ENCODE data around the gene SLC38A8. TPM values are rescaled to one million over a fixed set of nuclear protein-coding genes. Genes with fewer than 3 reads are reported as not detected.

SLC38A8 gene
- total RNA-seq, 1 donor from 2014 or later = not detected

- Histone ChIP-seq H3K36me3 (ENCODE audit: control insufficient read depth in 3 of 3, insufficient read depth in 3 of 3, low read length in 3 of 3) (no peaks in the 10 kb centered on the region), H3K4me1 (ENCODE audit: control insufficient read depth in 3 of 3, insufficient read depth in 3 of 3, low read length in 3 of 3) (peaks cover 8 to 15% (median 10%) of the 10 kb centered on the region in 3 donors), H3K9me3 (ENCODE audit: control insufficient read depth in 3 of 3, low read length in 3 of 3) (no peaks in the 10 kb centered on the region), H3K27ac (ENCODE audit: low read depth, low read length) (no peak overlapping the region), H3K9ac (ENCODE audit: low read depth in 1 of 3, low read length in 3 of 3) (no peak overlapping the region), H3K27me3 (ENCODE audit: control insufficient read depth in 3 of 3, insufficient read depth in 3 of 3, low read length in 3 of 3) (peaks cover 18 to 35% (median 22%) of the 10 kb centered on the region in 3 donors), H3K4me3 (ENCODE audit: low read length in 3 of 3) (no peak overlapping the region)
Measured at GRCh38 chr16:83994703-83995102, 47.9 kb downstream of the SLC38A8 start.

DNA sequence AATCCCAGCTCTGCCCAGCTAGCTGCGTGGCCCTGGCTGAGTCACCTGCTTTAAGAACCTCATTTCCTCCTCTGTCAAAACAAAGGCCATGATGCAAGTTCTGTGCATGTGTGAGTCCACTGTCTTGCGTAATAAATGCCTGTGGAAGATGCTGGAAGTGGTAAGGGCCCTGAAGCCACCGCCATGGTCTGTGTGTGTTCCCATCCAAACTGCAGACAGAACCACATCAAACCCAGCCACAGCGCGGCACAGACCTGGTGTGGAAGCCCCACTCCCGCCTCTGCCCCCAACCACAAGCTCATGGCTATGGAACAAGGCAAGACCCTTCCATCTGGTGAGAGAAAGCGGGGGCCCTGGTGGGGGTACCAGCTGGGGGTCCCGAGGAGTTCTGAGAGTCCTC, 48.5 kb downstream of the SLC38A8 start:
- peaks cover 18 to 31% (median 27%) of the 10 kb centered on the region in 3 donors for H3K27me3 ChIP-seq (ENCODE audit: control insufficient read depth in 3 of 3, insufficient read depth in 3 of 3, low read length in 3 of 3)
- H3K9ac ChIP-seq (ENCODE audit: low read depth in 1 of 3, low read length in 3 of 3) = no peak overlapping the region
- H3K36me3 ChIP-seq (ENCODE audit: control insufficient read depth in 3 of 3, insufficient read depth in 3 of 3, low read length in 3 of 3) = no peaks in the 10 kb centered on the region
- no peak overlapping the region for H3K4me3 ChIP-seq (ENCODE audit: low read length in 3 of 3)
- H3K27ac ChIP-seq (ENCODE audit: low read depth, low read length) = no peak overlapping the region
- no peaks in the 10 kb centered on the region for H3K9me3 ChIP-seq (ENCODE audit: control insufficient read depth in 3 of 3, low read length in 3 of 3)
- peaks cover 8 to 15% (median 10%) of the 10 kb centered on the region in 3 donors for H3K4me1 ChIP-seq (ENCODE audit: control insufficient read depth in 3 of 3, insufficient read depth in 3 of 3, low read length in 3 of 3)

DNA sequence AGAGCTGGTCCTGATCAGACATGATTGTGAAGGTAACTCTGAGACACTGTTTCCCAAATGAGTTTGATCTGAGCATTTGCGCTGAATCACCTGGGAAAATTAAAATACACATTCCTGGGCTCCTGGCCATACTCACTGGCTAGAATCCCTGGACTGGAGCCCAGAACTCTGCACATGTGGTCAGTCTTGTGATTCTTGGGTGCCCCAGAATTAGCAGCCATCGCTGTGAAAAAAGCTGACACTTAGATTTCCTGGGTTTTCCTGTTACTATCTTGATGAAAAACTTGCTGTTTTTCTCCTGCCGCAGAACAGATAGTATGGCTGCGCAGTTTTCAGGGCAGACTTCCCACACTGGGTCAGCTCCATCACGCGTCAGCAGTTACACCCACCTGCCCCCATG, 50.0 kb downstream of the SLC38A8 start:
- Histone ChIP-seq H3K9ac (ENCODE audit: low read depth in 1 of 3, low read length in 3 of 3) (no peak overlapping the region), H3K27me3 (ENCODE audit: control insufficient read depth in 3 of 3, insufficient read depth in 3 of 3, low read length in 3 of 3) (peaks cover 12 to 21% (median 18%) of the 10 kb centered on the region in 3 donors), H3K36me3 (ENCODE audit: control insufficient read depth in 3 of 3, insufficient read depth in 3 of 3, low read length in 3 of 3) (no peaks in the 10 kb centered on the region), H3K4me1 (ENCODE audit: control insufficient read depth in 3 of 3, insufficient read depth in 3 of 3, low read length in 3 of 3) (peaks cover 8 to 15% (median 10%) of the 10 kb centered on the region in 3 donors), H3K27ac (ENCODE audit: low read depth, low read length) (no peak overlapping the region), H3K4me3 (ENCODE audit: low read length in 3 of 3) (no peak overlapping the region), H3K9me3 (ENCODE audit: control insufficient read depth in 3 of 3, low read length in 3 of 3) (no peaks in the 10 kb centered on the region)

GRCh38 chr16:83990492-83990891, 52.1 kb downstream of the SLC38A8 start:
- H3K27ac ChIP-seq (ENCODE audit: low read depth, low read length) = no peak overlapping the region
- no peak overlapping the region for H3K9ac ChIP-seq (ENCODE audit: low read depth in 1 of 3, low read length in 3 of 3)
- H3K36me3 ChIP-seq (ENCODE audit: control insufficient read depth in 3 of 3, insufficient read depth in 3 of 3, low read length in 3 of 3) = no peaks in the 10 kb centered on the region
- peaks cover 6 to 7% (median 7%) of the 10 kb centered on the region in 3 donors for H3K27me3 ChIP-seq (ENCODE audit: control insufficient read depth in 3 of 3, insufficient read depth in 3 of 3, low read length in 3 of 3)
- H3K4me1 ChIP-seq (ENCODE audit: control insufficient read depth in 3 of 3, insufficient read depth in 3 of 3, low read length in 3 of 3) = peaks cover 8 to 15% (median 10%) of the 10 kb centered on the region in 3 donors
- H3K9me3 ChIP-seq (ENCODE audit: control insufficient read depth in 3 of 3, low read length in 3 of 3) = no peaks in the 10 kb centered on the region
- no peak overlapping the region for H3K4me3 ChIP-seq (ENCODE audit: low read length in 3 of 3)

DNA sequence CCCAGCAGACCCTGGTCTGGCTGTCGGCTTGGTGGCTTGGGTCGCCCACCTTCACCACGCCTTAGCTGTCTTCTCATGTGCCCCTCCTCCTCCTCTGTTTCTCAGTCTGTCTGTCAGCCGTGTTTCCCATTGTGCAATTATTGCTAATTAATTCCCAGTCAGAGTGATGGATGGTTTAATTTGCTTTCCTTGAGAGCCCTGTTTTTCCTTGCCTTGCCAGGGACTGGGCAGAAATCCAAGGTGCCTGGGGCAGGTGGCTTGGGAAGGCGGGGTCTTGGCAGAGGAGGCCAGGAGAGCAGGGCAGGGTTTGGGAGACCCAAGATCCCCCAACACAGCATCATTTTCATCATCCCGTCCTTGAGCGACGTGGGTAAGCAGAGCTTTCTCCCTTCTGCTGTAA, 53.3 kb downstream of the SLC38A8 start:
- Histone ChIP-seq H3K27me3 (ENCODE audit: control insufficient read depth in 3 of 3, insufficient read depth in 3 of 3, low read length in 3 of 3) (peaks cover 6 to 7% (median 7%) of the 10 kb centered on the region in 3 donors), H3K4me1 (ENCODE audit: control insufficient read depth in 3 of 3, insufficient read depth in 3 of 3, low read length in 3 of 3) (peaks cover 8 to 15% (median 10%) of the 10 kb centered on the region in 3 donors), H3K9ac (ENCODE audit: low read depth in 1 of 3, low read length in 3 of 3) (no peak overlapping the region), H3K27ac (ENCODE audit: low read depth, low read length) (no peak overlapping the region), H3K9me3 (ENCODE audit: control insufficient read depth in 3 of 3, low read length in 3 of 3) (no peaks in the 10 kb centered on the region), H3K36me3 (ENCODE audit: control insufficient read depth in 3 of 3, insufficient read depth in 3 of 3, low read length in 3 of 3) (no peaks in the 10 kb centered on the region), H3K4me3 (ENCODE audit: low read length in 3 of 3) (no peak overlapping the region)

DNA sequence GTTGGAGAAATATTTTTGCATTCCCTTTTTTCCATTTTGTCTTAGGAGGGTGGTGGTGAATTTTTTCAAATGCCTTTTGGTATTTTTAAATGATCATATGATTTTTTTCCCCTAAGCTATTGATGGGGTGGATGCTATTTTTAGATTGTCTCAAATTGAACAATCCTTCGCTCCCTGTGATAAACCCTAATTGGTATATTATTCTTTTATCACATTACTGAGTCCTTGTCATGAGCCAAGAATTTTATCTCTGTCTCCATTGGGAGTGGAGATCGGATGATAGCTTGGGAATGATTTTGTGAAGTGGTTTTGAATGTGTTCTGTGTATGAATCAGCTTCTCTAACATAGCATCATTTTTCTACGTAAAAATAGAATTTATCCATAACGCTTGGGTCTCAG, 59.1 kb downstream of the SLC38A8 start:
- Histone ChIP-seq H3K9me3 (ENCODE audit: control insufficient read depth in 3 of 3, low read length in 3 of 3) (peaks cover 0 to 3% (median 0%) of the 10 kb centered on the region in 3 donors), H3K27me3 (ENCODE audit: control insufficient read depth in 3 of 3, insufficient read depth in 3 of 3, low read length in 3 of 3) (no peaks in the 10 kb centered on the region), H3K27ac (ENCODE audit: low read depth, low read length) (no peak overlapping the region), H3K4me1 (ENCODE audit: control insufficient read depth in 3 of 3, insufficient read depth in 3 of 3, low read length in 3 of 3) (no peaks in the 10 kb centered on the region), H3K36me3 (ENCODE audit: control insufficient read depth in 3 of 3, insufficient read depth in 3 of 3, low read length in 3 of 3) (no peaks in the 10 kb centered on the region), H3K4me3 (ENCODE audit: low read length in 3 of 3) (no peak overlapping the region), H3K9ac (ENCODE audit: low read depth in 1 of 3, low read length in 3 of 3) (no peak overlapping the region)

DNA sequence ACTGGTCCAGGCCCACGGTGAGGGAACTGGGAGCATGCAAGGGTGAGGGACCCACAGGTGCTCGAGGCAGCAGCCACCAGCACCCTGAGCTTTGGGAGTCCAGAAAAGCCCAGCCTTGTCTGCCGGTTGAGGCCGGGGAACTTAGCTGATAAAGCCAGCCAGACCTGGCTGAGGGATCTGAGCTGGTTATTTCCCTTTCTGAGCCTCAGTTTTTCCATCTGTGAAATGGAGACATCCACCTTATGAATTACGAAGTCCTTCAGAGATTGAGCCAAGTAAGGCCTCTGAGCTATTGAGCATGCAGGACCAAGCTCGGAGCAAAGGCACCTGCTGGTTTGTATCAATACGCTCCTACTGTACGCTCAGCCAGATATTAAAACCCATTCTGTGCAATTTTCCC, 60.8 kb downstream of the SLC38A8 start:
- H3K4me1 ChIP-seq (ENCODE audit: control insufficient read depth in 3 of 3, insufficient read depth in 3 of 3, low read length in 3 of 3) = no peaks in the 10 kb centered on the region
- H3K9me3 ChIP-seq (ENCODE audit: control insufficient read depth in 3 of 3, low read length in 3 of 3) = peaks cover 0 to 10% (median 4%) of the 10 kb centered on the region in 3 donors
- no peak overlapping the region for H3K27ac ChIP-seq (ENCODE audit: low read depth, low read length)
- H3K9ac ChIP-seq (ENCODE audit: low read depth in 1 of 3, low read length in 3 of 3) = no peak overlapping the region
- H3K4me3 ChIP-seq (ENCODE audit: low read length in 3 of 3) = no peak overlapping the region
- no peaks in the 10 kb centered on the region for H3K27me3 ChIP-seq (ENCODE audit: control insufficient read depth in 3 of 3, insufficient read depth in 3 of 3, low read length in 3 of 3)
- no peaks in the 10 kb centered on the region for H3K36me3 ChIP-seq (ENCODE audit: control insufficient read depth in 3 of 3, insufficient read depth in 3 of 3, low read length in 3 of 3)

DNA sequence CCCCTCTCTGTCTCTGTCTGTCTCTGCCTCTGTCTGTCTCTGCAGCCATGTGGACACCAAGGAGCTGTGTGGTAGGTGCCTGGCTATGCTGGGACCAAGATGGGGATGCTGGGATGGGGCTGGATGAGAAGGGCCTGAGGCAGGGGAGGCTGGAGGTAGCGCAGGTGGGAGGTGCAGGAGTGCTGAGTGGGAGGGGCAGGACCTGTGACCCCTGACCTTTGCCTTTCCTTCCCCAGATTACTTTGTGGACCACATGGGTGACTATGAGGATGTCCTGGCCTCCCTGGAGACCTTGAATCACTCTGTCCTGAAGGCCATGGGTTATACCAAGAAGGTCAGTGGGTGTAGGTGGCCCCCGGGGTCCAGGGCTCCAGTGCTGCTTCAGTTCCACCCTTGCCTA, 61.8 kb downstream of the SLC38A8 start:
- peaks cover 0 to 10% (median 4%) of the 10 kb centered on the region in 3 donors for H3K9me3 ChIP-seq (ENCODE audit: control insufficient read depth in 3 of 3, low read length in 3 of 3)
- no peak overlapping the region for H3K4me3 ChIP-seq (ENCODE audit: low read length in 3 of 3)
- H3K4me1 ChIP-seq (ENCODE audit: control insufficient read depth in 3 of 3, insufficient read depth in 3 of 3, low read length in 3 of 3) = no peaks in the 10 kb centered on the region
- no peaks in the 10 kb centered on the region for H3K27me3 ChIP-seq (ENCODE audit: control insufficient read depth in 3 of 3, insufficient read depth in 3 of 3, low read length in 3 of 3)
- no peaks in the 10 kb centered on the region for H3K36me3 ChIP-seq (ENCODE audit: control insufficient read depth in 3 of 3, insufficient read depth in 3 of 3, low read length in 3 of 3)
- H3K27ac ChIP-seq (ENCODE audit: low read depth, low read length) = no peak overlapping the region
- no peak overlapping the region for H3K9ac ChIP-seq (ENCODE audit: low read depth in 1 of 3, low read length in 3 of 3)

GRCh38 chr16:83979441-83979840, 63.2 kb downstream of the SLC38A8 start:
- no peaks in the 10 kb centered on the region for H3K4me1 ChIP-seq (ENCODE audit: control insufficient read depth in 3 of 3, insufficient read depth in 3 of 3, low read length in 3 of 3)
- no peak overlapping the region for H3K4me3 ChIP-seq (ENCODE audit: low read length in 3 of 3)
- H3K36me3 ChIP-seq (ENCODE audit: control insufficient read depth in 3 of 3, insufficient read depth in 3 of 3, low read length in 3 of 3) = no peaks in the 10 kb centered on the region
- peaks cover 0 to 2% (median 1%) of the 10 kb centered on the region in 3 donors for H3K27me3 ChIP-seq (ENCODE audit: control insufficient read depth in 3 of 3, insufficient read depth in 3 of 3, low read length in 3 of 3)
- H3K9me3 ChIP-seq (ENCODE audit: control insufficient read depth in 3 of 3, low read length in 3 of 3) = peaks cover 0 to 10% (median 4%) of the 10 kb centered on the region in 3 donors
- H3K9ac ChIP-seq (ENCODE audit: low read depth in 1 of 3, low read length in 3 of 3) = no peak overlapping the region
- H3K27ac ChIP-seq (ENCODE audit: low read depth, low read length) = no peak overlapping the region

- Histone ChIP-seq H3K4me3 (ENCODE audit: low read length in 3 of 3) (no peak overlapping the region), H3K27me3 (ENCODE audit: control insufficient read depth in 3 of 3, insufficient read depth in 3 of 3, low read length in 3 of 3) (peaks cover 0 to 6% (median 2%) of the 10 kb centered on the region in 3 donors), H3K27ac (ENCODE audit: low read depth, low read length) (no peak overlapping the region), H3K36me3 (ENCODE audit: control insufficient read depth in 3 of 3, insufficient read depth in 3 of 3, low read length in 3 of 3) (no peaks in the 10 kb centered on the region), H3K4me1 (ENCODE audit: control insufficient read depth in 3 of 3, insufficient read depth in 3 of 3, low read length in 3 of 3) (no peaks in the 10 kb centered on the region), H3K9me3 (ENCODE audit: control insufficient read depth in 3 of 3, low read length in 3 of 3) (peaks cover 0 to 10% (median 4%) of the 10 kb centered on the region in 3 donors), H3K9ac (ENCODE audit: low read depth in 1 of 3, low read length in 3 of 3) (no peak overlapping the region)
Measured at GRCh38 chr16:83978401-83978904, 64.1 kb downstream of the SLC38A8 start.

Measured in skeletal muscle tissue (tissue), 4 donors.